Measurements from ENCODE around the gene ZNF174. TPM values are rescaled to one million over a fixed set of nuclear protein-coding genes. Genes with fewer than 3 reads are reported as not detected.
A peak's percentile ranks its signal among the peaks of the same experiment; 100 is the strongest.

The ZNF174 gene
- 10 to 100 TPM in 5 of 8 experiments, 1 to 10 TPM in 3; 8.5 to 17.8 (median 10.7) TPM for total RNA-seq

- H3K27ac ChIP-seq: peak within 1 kb of the TSS; percentile 47 to 66
- WGBS, 10 experiments: 0 to 4% (median 0%) methylated on average over 2 to 62 of the region's 95 CpGs; no CpG with 5 or more reads in 2 of the 10 experiments
- H3K4me3 ChIP-seq: peak within 1 kb of the TSS; percentile 69 to 93 (median 80)
- H3K4me1 ChIP-seq (replicated peaks in 1 of 2): peaks cover 0 to 12% of the 10 kb centered on the region in 2 donors
- in situ Hi-C loops (cut with MboI; ENCODE audit: low pct_unique_long_range_greater_than_20kb in 2 of 9, low sequenced_read_pairs in 9 of 9, unreplicated experiment in 9 of 9): no loop called here
- ATAC-seq (replicated peaks in 6 of 8): peak; percentile 93 to 98 (median 97)
Measured at GRCh38 chr16:3400779-3401688, at the start of gene ZNF174, which contains the start of gene ZSCAN32. ZNF174 (plus strand) TSS chr16:3401215; CDS start chr16:3402005, 790 bp downstream. ZSCAN32 (minus strand) TSS chr16:3401004; CDS start chr16:3397557, 3,447 bp downstream.

- WGBS, 10 experiments: 0 to 75% (median 23%) methylated on average over 1 to 3 of the region's 3 CpGs; no CpG with 5 or more reads in 4 of the 10 experiments
- Histone ChIP-seq H3K27ac (no peak within 1 kb of the TSS), H3K4me1 (replicated peaks in 1 of 2) (no peaks in the 10 kb centered on the region), H3K4me3 (no peak within 1 kb of the TSS)
- in situ Hi-C loops (cut with MboI; ENCODE audit: low pct_unique_long_range_greater_than_20kb in 2 of 9, low sequenced_read_pairs in 9 of 9, unreplicated experiment in 9 of 9): no loop called here
- ATAC-seq (replicated peaks in 6 of 8): no peak
Measured at GRCh38 chr16:3355589-3355988, 45.4 kb upstream of the ZNF174 start, which contains the start of gene OR2C1. OR2C1 (plus strand) TSS chr16:3355889; CDS start chr16:3355941, 52 bp downstream.

- no peak overlapping the region for H3K27ac ChIP-seq
- no peak for ATAC-seq (replicated peaks in 6 of 8)
- 37 to 100% (median 60%) methylated on average over 1 to 6 of the region's 10 CpGs; no CpG with 5 or more reads in 5 of the 10 experiments for WGBS, 10 experiments
- no peaks in the 10 kb centered on the region for H3K4me1 ChIP-seq (replicated peaks in 1 of 2)
- in situ Hi-C loops (cut with MboI; ENCODE audit: low pct_unique_long_range_greater_than_20kb in 2 of 9, low sequenced_read_pairs in 9 of 9, unreplicated experiment in 9 of 9): no loop called here
- H3K4me3 ChIP-seq: no peak overlapping the region
Measured at GRCh38 chr16:3356118-3356517, 44.9 kb upstream of the ZNF174 start.

- Histone ChIP-seq H3K27ac (no peak overlapping the region), H3K4me1 (replicated peaks in 1 of 2) (no peaks in the 10 kb centered on the region), H3K4me3 (no peak overlapping the region)
- in situ Hi-C loops (cut with MboI; ENCODE audit: low pct_unique_long_range_greater_than_20kb in 2 of 9, low sequenced_read_pairs in 9 of 9, unreplicated experiment in 9 of 9): no loop called here
- WGBS, 10 experiments: 0% methylated on average over 1 of the region's 1 CpG; no CpG with 5 or more reads in 4 of the 10 experiments
- ATAC-seq (replicated peaks in 6 of 8): no peak
Measured at GRCh38 chr16:3358871-3359270, 42.1 kb upstream of the ZNF174 start.

- in situ Hi-C loops (cut with MboI; ENCODE audit: low pct_unique_long_range_greater_than_20kb in 2 of 9, low sequenced_read_pairs in 9 of 9, unreplicated experiment in 9 of 9): no loop called here
- ATAC-seq (replicated peaks in 6 of 8): no peak
- no peak overlapping the region for H3K27ac ChIP-seq
- H3K4me1 ChIP-seq (replicated peaks in 1 of 2): no peaks in the 10 kb centered on the region
- no peak overlapping the region for H3K4me3 ChIP-seq
Measured at GRCh38 chr16:3362931-3363330, 38.1 kb upstream of the ZNF174 start.

GRCh38 chr16:3363793-3364192 is 37.2 kb upstream of the ZNF174 start:
- no peak for ATAC-seq (replicated peaks in 6 of 8)
- 56 to 100% (median 82%) methylated on average over 1 to 7 of the region's 7 CpGs for WGBS, 10 experiments
- H3K4me3 ChIP-seq: no peak overlapping the region
- H3K4me1 ChIP-seq (replicated peaks in 1 of 2): no peaks in the 10 kb centered on the region
- in situ Hi-C loops (cut with MboI; ENCODE audit: low pct_unique_long_range_greater_than_20kb in 2 of 9, low sequenced_read_pairs in 9 of 9, unreplicated experiment in 9 of 9): no loop called here
- H3K27ac ChIP-seq: no peak overlapping the region

GRCh38 chr16:3364774-3365427 is 36.1 kb upstream of the ZNF174 start:
- H3K27ac ChIP-seq: no peak overlapping the region
- peak in 3 of 8 experiments; percentile 95 to 98 (median 96) for ATAC-seq (replicated peaks in 6 of 8)
- WGBS, 10 experiments: 35 to 87% (median 80%) methylated on average over 6 to 29 of the region's 42 CpGs; no CpG with 5 or more reads in 4 of the 10 experiments
- no peaks in the 10 kb centered on the region for H3K4me1 ChIP-seq (replicated peaks in 1 of 2)
- in situ Hi-C loops (cut with MboI; ENCODE audit: low pct_unique_long_range_greater_than_20kb in 2 of 9, low sequenced_read_pairs in 9 of 9, unreplicated experiment in 9 of 9): no loop called here
- no peak overlapping the region for H3K4me3 ChIP-seq

- ATAC-seq (replicated peaks in 6 of 8): no peak
- Histone ChIP-seq H3K4me1 (replicated peaks in 1 of 2) (no peaks in the 10 kb centered on the region), H3K27ac (no peak overlapping the region), H3K4me3 (no peak overlapping the region)
- 47 to 100% (median 83%) methylated on average over 1 to 9 of the region's 11 CpGs; no CpG with 5 or more reads in 2 of the 10 experiments for WGBS, 10 experiments
- in situ Hi-C loops (cut with MboI; ENCODE audit: low pct_unique_long_range_greater_than_20kb in 2 of 9, low sequenced_read_pairs in 9 of 9, unreplicated experiment in 9 of 9): no loop called here
Measured at GRCh38 chr16:3369073-3369472, 31.9 kb upstream of the ZNF174 start.

- 56 to 100% (median 89%) methylated on average over 1 to 5 of the region's 5 CpGs; no CpG with 5 or more reads in 2 of the 10 experiments for WGBS, 10 experiments
Measured at GRCh38 chr16:3375680-3376079, 25.3 kb upstream of the ZNF174 start.

GRCh38 chr16:3377917-3378316 is 23.1 kb upstream of the ZNF174 start:
- no peaks in the 10 kb centered on the region for H3K4me1 ChIP-seq (replicated peaks in 1 of 2)
- H3K27ac ChIP-seq: no peak overlapping the region
- in situ Hi-C loops (cut with MboI; ENCODE audit: low pct_unique_long_range_greater_than_20kb in 2 of 9, low sequenced_read_pairs in 9 of 9, unreplicated experiment in 9 of 9): no loop called here
- no peak overlapping the region for H3K4me3 ChIP-seq
- no peak for ATAC-seq (replicated peaks in 6 of 8)

More at GRCh38 chr16:3375680-3376079, 25.3 kb upstream of the ZNF174 start:
- no peak for ATAC-seq (replicated peaks in 6 of 8)
- Histone ChIP-seq H3K27ac (no peak overlapping the region), H3K4me3 (no peak overlapping the region), H3K4me1 (replicated peaks in 1 of 2) (no peaks in the 10 kb centered on the region)
- in situ Hi-C loops (cut with MboI; ENCODE audit: low pct_unique_long_range_greater_than_20kb in 2 of 9, low sequenced_read_pairs in 9 of 9, unreplicated experiment in 9 of 9): no loop called here

GRCh38 chr16:3383045-3383448 is 18.0 kb upstream of the ZNF174 start:
- H3K4me3 ChIP-seq: no peak overlapping the region
- WGBS, 10 experiments: 90 to 100% (median 98%) methylated on average over 2 to 9 of the region's 10 CpGs; no CpG with 5 or more reads in 2 of the 10 experiments
- in situ Hi-C loops (cut with MboI; ENCODE audit: low pct_unique_long_range_greater_than_20kb in 2 of 9, low sequenced_read_pairs in 9 of 9, unreplicated experiment in 9 of 9): no loop called here
- ATAC-seq (replicated peaks in 6 of 8): no peak
- no peaks in the 10 kb centered on the region for H3K4me1 ChIP-seq (replicated peaks in 1 of 2)
- H3K27ac ChIP-seq: no peak overlapping the region

GRCh38 chr16:3388325-3388724 is 12.7 kb upstream of the ZNF174 start:
- in situ Hi-C loops (cut with MboI; ENCODE audit: low pct_unique_long_range_greater_than_20kb in 2 of 9, low sequenced_read_pairs in 9 of 9, unreplicated experiment in 9 of 9): no loop called here
- no peak for ATAC-seq (replicated peaks in 6 of 8)
- H3K4me1 ChIP-seq (replicated peaks in 1 of 2): no peaks in the 10 kb centered on the region
- H3K27ac ChIP-seq: no peak overlapping the region
- 90 to 100% (median 95%) methylated on average over 1 to 6 of the region's 6 CpGs; no CpG with 5 or more reads in 1 of the 10 experiments for WGBS, 10 experiments
- H3K4me3 ChIP-seq: no peak overlapping the region

- no peak overlapping the region for H3K4me3 ChIP-seq
- in situ Hi-C loops (cut with MboI; ENCODE audit: low pct_unique_long_range_greater_than_20kb in 2 of 9, low sequenced_read_pairs in 9 of 9, unreplicated experiment in 9 of 9): no loop called here
- 90 to 100% (median 97%) methylated on average over 1 to 5 of the region's 9 CpGs; no CpG with 5 or more reads in 5 of the 10 experiments for WGBS, 10 experiments
- ATAC-seq (replicated peaks in 6 of 8): no peak
- H3K27ac ChIP-seq: no peak overlapping the region
- H3K4me1 ChIP-seq (replicated peaks in 1 of 2): no peaks in the 10 kb centered on the region
Measured at GRCh38 chr16:3389663-3390338, 11.2 kb upstream of the ZNF174 start.

Measured in motor neuron (in vitro differentiated cells).